ENCODE results near the gene IL17RA. TPM values are rescaled to one million over a fixed set of nuclear protein-coding genes. Genes with fewer than 3 reads are reported as not detected.

The IL17RA gene
- total RNA-seq, 1 donor: 6.2 TPM

GRCh38 chr22:17064498-17065100, 20.2 kb upstream of the IL17RA start:
- Histone ChIP-seq H3K4me3 (ENCODE audit: insufficient read depth, low read length) (no peak overlapping the region), H3K27ac (ENCODE audit: low read depth, low read length) (no peak overlapping the region), H2AFZ (ENCODE audit: low read length) (no peak overlapping the region), H3K4me2 (ENCODE audit: insufficient read depth, low read length) (no peak overlapping the region), H3K4me1 (ENCODE audit: insufficient read depth, low read length) (no peaks in the 10 kb centered on the region), H3K9me3 (ENCODE audit: low read depth, low read length) (no peaks in the 10 kb centered on the region), H3K79me2 (ENCODE audit: insufficient read depth, low read length) (no peaks in the 10 kb centered on the region), H4K20me1 (ENCODE audit: insufficient read depth, low read length) (no peaks in the 10 kb centered on the region), H3K27me3 (ENCODE audit: insufficient read depth, low read length) (peaks cover 7% of the 10 kb centered on the region), H3K36me3 (ENCODE audit: insufficient read depth, low read length) (no peaks in the 10 kb centered on the region)
- DNase-seq (ENCODE audit: insufficient read length, low spot score, missing footprints): peak; percentile 37
- TF ChIP-seq CTCF (IDR thresholded peaks at IDR 0.05; ENCODE audit: extremely low read depth, low read depth, low read length): no peak

GRCh38 chr22:17065433-17065832, 19.4 kb upstream of the IL17RA start:
- no peak for TF ChIP-seq CTCF (IDR thresholded peaks at IDR 0.05; ENCODE audit: extremely low read depth, low read depth, low read length)
- no peak overlapping the region for H3K4me2 ChIP-seq (ENCODE audit: insufficient read depth, low read length)
- no peak for DNase-seq (ENCODE audit: insufficient read length, low spot score, missing footprints)
- no peak overlapping the region for H3K4me3 ChIP-seq (ENCODE audit: insufficient read depth, low read length)
- H3K27me3 ChIP-seq (ENCODE audit: insufficient read depth, low read length): peaks cover 7% of the 10 kb centered on the region
- H2AFZ ChIP-seq (ENCODE audit: low read length): no peak overlapping the region
- no peaks in the 10 kb centered on the region for H3K79me2 ChIP-seq (ENCODE audit: insufficient read depth, low read length)
- no peaks in the 10 kb centered on the region for H4K20me1 ChIP-seq (ENCODE audit: insufficient read depth, low read length)
- H3K9me3 ChIP-seq (ENCODE audit: low read depth, low read length): no peaks in the 10 kb centered on the region
- no peaks in the 10 kb centered on the region for H3K36me3 ChIP-seq (ENCODE audit: insufficient read depth, low read length)
- H3K27ac ChIP-seq (ENCODE audit: low read depth, low read length): no peak overlapping the region
- H3K4me1 ChIP-seq (ENCODE audit: insufficient read depth, low read length): no peaks in the 10 kb centered on the region

GRCh38 chr22:17072877-17073276, 11.9 kb upstream of the IL17RA start:
- Histone ChIP-seq H3K27ac (ENCODE audit: low read depth, low read length) (no peak overlapping the region), H3K4me3 (ENCODE audit: insufficient read depth, low read length) (no peak overlapping the region), H3K9me3 (ENCODE audit: low read depth, low read length) (no peaks in the 10 kb centered on the region), H2AFZ (ENCODE audit: low read length) (no peak overlapping the region), H3K27me3 (ENCODE audit: insufficient read depth, low read length) (no peaks in the 10 kb centered on the region), H3K79me2 (ENCODE audit: insufficient read depth, low read length) (no peaks in the 10 kb centered on the region), H4K20me1 (ENCODE audit: insufficient read depth, low read length) (no peaks in the 10 kb centered on the region), H3K36me3 (ENCODE audit: insufficient read depth, low read length) (no peaks in the 10 kb centered on the region), H3K4me1 (ENCODE audit: insufficient read depth, low read length) (peaks cover 13% of the 10 kb centered on the region), H3K4me2 (ENCODE audit: insufficient read depth, low read length) (no peak overlapping the region)
- TF ChIP-seq CTCF (IDR thresholded peaks at IDR 0.05; ENCODE audit: extremely low read depth, low read depth, low read length): no peak
- DNase-seq (ENCODE audit: insufficient read length, low spot score, missing footprints): no peak

- no peak overlapping the region for H3K4me3 ChIP-seq (ENCODE audit: insufficient read depth, low read length)
- H3K27ac ChIP-seq (ENCODE audit: low read depth, low read length): no peak overlapping the region
- H3K36me3 ChIP-seq (ENCODE audit: insufficient read depth, low read length): no peaks in the 10 kb centered on the region
- no peak overlapping the region for H2AFZ ChIP-seq (ENCODE audit: low read length)
- H3K4me1 ChIP-seq (ENCODE audit: insufficient read depth, low read length): peaks cover 13% of the 10 kb centered on the region
- H3K27me3 ChIP-seq (ENCODE audit: insufficient read depth, low read length): no peaks in the 10 kb centered on the region
- no peak for TF ChIP-seq CTCF (IDR thresholded peaks at IDR 0.05; ENCODE audit: extremely low read depth, low read depth, low read length)
- no peaks in the 10 kb centered on the region for H3K79me2 ChIP-seq (ENCODE audit: insufficient read depth, low read length)
- no peak overlapping the region for H3K4me2 ChIP-seq (ENCODE audit: insufficient read depth, low read length)
- H4K20me1 ChIP-seq (ENCODE audit: insufficient read depth, low read length): no peaks in the 10 kb centered on the region
- no peaks in the 10 kb centered on the region for H3K9me3 ChIP-seq (ENCODE audit: low read depth, low read length)
- peak; percentile 18 for DNase-seq (ENCODE audit: insufficient read length, low spot score, missing footprints)
Measured at GRCh38 chr22:17074648-17075002, 10.2 kb upstream of the IL17RA start.

Measured in osteoblast (primary cell).